GM20000 (cell line): ENCODE data around the gene CELSR1.

Experiments
- DNase-seq: peaks from one replicate; pipeline ENCODE4 v3.0.0; 2012; ENCODE audit warnings: low spot score
- TF ChIP-seq, protein P1 (sequence below): IDR thresholded peaks from 2 replicates; pipeline ENCODE4 v1.5.1; 2012; ENCODE audit warnings: mild to moderate bottlenecking, control low read depth; ENCODE audit errors: extremely low read depth, missing control alignments

CELSR1 gene

DNA sequence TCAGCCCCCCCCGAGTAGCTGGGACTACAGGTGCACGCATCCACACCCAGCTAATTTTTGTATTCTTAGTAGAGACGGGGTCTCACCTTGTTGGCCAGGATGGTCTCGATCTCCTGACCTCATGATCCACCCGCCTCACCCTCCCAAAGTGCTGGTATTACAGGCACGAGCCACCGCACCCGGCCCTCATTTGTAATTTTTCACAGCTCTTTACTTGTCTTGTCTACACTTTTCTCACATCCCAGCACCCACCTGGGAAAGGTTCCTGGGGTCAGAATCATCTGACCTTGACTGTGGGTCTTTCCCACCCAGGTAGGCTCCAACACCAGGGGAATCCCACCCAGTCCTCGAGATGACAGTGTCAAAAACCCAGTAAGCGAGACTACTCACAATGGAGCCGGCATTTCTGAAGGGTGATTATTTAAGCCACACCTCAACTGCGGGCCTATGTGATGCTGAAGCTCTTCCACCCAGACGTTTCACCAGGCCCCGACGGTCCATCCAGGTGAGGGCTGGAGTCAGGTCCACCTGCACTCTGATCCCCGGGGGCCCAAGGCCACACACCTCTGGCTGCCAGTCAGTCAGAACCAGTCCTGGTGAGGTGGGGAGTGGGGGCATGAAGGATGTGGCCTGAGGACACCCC, 23.4 kb downstream of the CELSR1 start:
- no peak for DNase-seq

DNA sequence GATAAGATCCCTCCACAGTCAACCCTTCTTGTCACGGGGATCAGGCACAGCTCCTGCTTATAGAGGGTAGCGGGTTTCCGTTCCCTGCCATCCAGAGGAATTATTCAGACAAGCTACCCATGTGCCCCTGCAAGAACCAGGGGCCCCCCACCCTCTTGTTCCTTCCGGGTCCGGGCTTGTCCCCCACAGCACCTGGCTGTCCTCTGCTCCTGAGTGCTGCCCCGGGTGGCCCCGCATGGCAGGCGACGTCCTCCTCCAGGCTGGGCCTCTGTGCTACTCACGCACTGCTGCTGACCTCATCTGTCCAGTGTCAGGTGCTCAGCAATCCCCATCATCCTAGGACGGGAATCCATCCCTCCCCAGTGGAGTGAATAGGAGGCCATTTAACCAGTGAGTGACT, 24.7 kb downstream of the CELSR1 start:
- TF ChIP-seq, protein P1, sequence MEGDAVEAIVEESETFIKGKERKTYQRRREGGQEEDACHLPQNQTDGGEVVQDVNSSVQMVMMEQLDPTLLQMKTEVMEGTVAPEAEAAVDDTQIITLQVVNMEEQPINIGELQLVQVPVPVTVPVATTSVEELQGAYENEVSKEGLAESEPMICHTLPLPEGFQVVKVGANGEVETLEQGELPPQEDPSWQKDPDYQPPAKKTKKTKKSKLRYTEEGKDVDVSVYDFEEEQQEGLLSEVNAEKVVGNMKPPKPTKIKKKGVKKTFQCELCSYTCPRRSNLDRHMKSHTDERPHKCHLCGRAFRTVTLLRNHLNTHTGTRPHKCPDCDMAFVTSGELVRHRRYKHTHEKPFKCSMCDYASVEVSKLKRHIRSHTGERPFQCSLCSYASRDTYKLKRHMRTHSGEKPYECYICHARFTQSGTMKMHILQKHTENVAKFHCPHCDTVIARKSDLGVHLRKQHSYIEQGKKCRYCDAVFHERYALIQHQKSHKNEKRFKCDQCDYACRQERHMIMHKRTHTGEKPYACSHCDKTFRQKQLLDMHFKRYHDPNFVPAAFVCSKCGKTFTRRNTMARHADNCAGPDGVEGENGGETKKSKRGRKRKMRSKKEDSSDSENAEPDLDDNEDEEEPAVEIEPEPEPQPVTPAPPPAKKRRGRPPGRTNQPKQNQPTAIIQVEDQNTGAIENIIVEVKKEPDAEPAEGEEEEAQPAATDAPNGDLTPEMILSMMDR: no peak
- DNase-seq: no peak

More for the DNA sequence above, 23.4 kb downstream of the CELSR1 start:
- TF ChIP-seq, protein P1: no peak

DNA sequence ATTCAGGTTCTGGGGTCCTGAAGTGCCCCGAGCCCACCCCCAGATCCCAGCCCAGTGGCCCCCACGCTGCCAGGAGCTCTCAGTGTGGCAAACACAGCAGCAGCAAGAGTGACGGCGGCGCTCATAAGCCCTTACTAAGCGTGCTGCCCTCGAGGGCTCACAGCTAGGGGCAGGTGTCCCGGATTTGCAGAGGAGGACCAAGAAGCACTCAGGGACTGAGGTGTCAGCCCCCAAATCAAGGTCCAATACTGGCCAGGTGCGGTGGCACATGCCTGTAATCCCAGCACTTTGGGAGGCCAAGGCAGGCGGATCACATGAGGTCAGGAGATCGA, 25.4 kb downstream of the CELSR1 start:
- no peak for DNase-seq
- TF ChIP-seq, protein P1: no peak

DNA sequence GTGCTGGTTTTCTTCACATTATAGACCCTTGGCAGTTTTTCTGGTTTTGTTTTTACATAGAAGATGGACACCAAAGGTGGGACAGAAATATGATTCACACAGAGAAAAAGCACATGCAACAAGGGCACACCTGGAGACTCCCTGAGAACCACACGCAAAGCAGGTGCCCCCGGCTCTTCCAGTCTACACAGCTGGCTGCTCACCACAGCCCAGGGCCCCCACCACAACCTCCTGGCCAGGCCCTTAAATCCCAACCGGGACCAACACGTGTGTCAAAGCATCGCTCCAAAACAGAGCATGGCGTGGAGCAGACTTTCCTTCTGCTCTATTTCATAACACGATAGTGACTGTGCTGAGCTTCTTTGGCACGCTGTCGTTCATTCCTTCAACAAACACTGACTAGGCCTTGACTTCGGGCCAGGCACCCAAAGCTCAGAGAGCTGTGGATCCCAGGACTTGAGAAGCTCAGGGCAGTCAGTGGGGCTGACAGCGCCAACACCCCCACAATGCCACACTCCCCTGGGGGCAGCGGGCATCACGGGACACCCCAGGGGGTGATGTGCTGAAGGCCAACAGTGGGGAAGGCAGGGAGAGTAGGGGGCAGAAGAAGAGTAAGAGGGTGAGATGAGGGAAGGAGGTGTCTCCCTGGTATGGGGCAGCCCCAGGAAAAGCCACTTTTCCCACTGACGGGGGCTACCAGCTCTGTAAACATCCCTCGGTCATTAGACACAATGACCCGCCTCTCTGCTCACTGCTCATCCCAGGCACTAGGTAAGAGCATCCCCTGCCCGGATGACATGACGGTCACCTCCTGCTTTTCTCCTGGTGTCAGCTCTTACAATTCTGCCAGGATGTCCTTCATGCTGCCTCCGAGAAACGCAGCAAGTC, 26.0 kb downstream of the CELSR1 start:
- no peak for DNase-seq
- TF ChIP-seq, protein P1: no peak

DNA sequence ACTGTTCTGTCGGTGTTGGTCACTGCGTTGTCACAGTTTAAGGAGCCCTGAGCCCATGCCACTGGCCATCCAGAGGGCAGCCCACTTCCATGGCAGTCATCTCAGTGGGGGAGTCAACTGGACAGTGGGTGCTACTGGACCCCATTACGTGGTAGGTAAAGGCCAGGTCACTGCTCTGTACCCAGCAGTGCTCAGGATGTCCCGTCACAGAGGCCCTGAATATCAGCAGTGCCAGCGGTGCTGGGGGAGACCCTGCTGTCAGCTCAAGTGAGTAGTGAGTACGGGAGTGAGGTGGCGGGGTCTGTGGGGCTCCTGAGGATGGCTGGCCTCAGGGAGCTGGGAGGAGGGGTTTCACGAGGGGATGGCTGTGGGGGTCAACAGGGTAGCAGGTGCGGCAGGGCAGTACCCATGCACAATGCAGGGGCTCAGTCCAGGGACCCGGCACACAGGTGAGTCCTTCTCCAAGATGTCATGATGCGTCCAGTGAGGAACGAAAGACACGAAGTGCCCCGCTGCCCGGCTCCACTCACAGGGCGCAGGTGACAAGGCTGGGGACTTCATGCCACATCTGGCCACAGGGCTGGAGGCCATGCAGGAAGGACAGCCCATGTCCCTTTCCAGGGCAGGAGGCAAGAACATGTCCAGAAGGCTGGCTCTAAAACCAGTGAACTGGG, 27.9 kb downstream of the CELSR1 start:
- TF ChIP-seq, protein P1: no peak
- DNase-seq: no peak

DNA sequence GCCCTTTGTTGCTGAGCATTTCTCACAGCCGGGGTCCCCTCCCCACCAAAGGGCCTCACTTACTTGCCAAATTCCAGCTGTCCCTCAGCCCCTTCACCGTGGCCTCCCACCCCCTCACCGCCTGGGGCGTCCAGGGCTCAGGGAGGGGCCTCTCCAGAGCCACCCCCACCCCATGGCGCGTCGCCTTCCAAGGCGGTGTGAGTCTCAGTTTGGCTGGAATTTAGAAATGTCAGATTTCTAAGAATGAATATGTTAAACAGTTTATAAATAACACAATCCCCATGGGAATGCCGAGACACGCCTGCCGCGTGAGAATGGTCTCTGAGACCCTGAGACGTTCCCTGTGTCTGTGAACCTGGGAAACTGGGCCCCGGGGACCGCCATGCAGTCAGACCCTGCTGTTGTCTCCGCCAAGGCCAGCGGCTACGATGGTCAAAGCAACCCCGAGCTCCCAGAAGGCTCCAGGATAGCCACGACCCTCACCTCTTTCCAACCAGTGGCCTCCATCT, 28.9 kb downstream of the CELSR1 start:
- DNase-seq: no peak

More for the DNA sequence above, 28.9 kb downstream of the CELSR1 start:
- TF ChIP-seq, protein P1: no peak
